Fibroblast of pulmonary artery (primary cell): ENCODE results near the gene WDFY4.

Experiments used
- DNase-seq: peaks from one replicate; pipeline ENCODE4 v3.0.0-alpha.2; 2010; ENCODE audit warnings: low read depth
- H3K4me3 ChIP-seq: replicated peaks from 2 replicates; pipeline ENCODE4 v1.5.1; 2011; ENCODE audit warnings: low read depth, mild to moderate bottlenecking, control low read depth, low read length, moderate library complexity
- CTCF ChIP-seq: IDR thresholded peaks from 2 replicates; pipeline ENCODE4 v1.5.1; 2011; ENCODE audit warnings: mild to moderate bottlenecking, control low read depth, low read length, inconsistent platforms; ENCODE audit errors: missing control alignments

WDFY4 gene

GRCh38 chr10:48895803-48896195, 211.1 kb downstream of the WDFY4 start:
- DNase-seq, result no peak
- no peak overlapping the region for H3K4me3 ChIP-seq
- no peak for TF ChIP-seq CTCF

GRCh38 chr10:48896756-48897440, 212.2 kb downstream of the WDFY4 start:
- no peak overlapping the region for H3K4me3 ChIP-seq
- no peak for DNase-seq
- TF ChIP-seq CTCF, result no peak

- no peak for DNase-seq
- H3K4me3 ChIP-seq, result no peak overlapping the region
- TF ChIP-seq CTCF, result no peak
Measured at GRCh38 chr10:48897441-48897790, 212.7 kb downstream of the WDFY4 start.

- H3K4me3 ChIP-seq, result no peak overlapping the region
- no peak for TF ChIP-seq CTCF
Measured at GRCh38 chr10:48898426-48898825, 213.8 kb downstream of the WDFY4 start.

GRCh38 chr10:48899781-48900180, 215.1 kb downstream of the WDFY4 start:
- TF ChIP-seq CTCF, result no peak
- no peak overlapping the region for H3K4me3 ChIP-seq
- DNase-seq, result no peak

More at GRCh38 chr10:48898426-48898825, 213.8 kb downstream of the WDFY4 start:
- DNase-seq, result no peak

- TF ChIP-seq CTCF, result no peak
- DNase-seq, result no peak
- H3K4me3 ChIP-seq, result no peak overlapping the region
Measured at GRCh38 chr10:48900371-48900801, 215.7 kb downstream of the WDFY4 start.

- DNase-seq, result no peak
- no peak for TF ChIP-seq CTCF
- no peak overlapping the region for H3K4me3 ChIP-seq
Measured at GRCh38 chr10:48901319-48901718, 216.6 kb downstream of the WDFY4 start.
